CD4-positive, alpha-beta T cell treated with Interleukin-6 at 100 ng/mL for 8 hours (primary cell): ENCODE results near the gene PRSS27.
"Not testable (repeated sequence)": the region's sequence is repeated elsewhere in the genome, so short reads cannot be mapped to it uniquely, and the experiment has no call there.

Experiments
- DNase-seq: peaks from one replicate; pipeline ENCODE4 v3.0.0-alpha.2; 2020; ENCODE audit warnings: mixed read lengths, low spot score

PRSS27 gene

DNA sequence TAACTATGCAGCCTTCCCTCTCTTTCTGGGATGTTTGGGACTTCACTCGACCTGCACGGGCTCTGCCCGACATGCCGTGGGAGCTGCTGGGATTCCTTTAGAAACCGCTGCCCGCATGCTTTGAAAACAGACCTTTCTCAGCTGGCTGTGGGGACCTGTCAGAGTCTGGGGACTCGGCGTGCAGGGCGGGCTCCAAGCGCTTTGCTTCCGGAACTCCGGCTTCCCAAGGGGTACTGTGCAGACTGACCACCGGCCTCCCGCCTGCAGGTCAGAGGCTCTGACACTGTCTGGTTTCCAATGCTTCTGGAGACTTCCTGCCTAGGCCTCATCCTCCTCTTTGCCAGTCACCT, 11.8 kb downstream of the PRSS27 start:
- no peak for DNase-seq

DNA sequence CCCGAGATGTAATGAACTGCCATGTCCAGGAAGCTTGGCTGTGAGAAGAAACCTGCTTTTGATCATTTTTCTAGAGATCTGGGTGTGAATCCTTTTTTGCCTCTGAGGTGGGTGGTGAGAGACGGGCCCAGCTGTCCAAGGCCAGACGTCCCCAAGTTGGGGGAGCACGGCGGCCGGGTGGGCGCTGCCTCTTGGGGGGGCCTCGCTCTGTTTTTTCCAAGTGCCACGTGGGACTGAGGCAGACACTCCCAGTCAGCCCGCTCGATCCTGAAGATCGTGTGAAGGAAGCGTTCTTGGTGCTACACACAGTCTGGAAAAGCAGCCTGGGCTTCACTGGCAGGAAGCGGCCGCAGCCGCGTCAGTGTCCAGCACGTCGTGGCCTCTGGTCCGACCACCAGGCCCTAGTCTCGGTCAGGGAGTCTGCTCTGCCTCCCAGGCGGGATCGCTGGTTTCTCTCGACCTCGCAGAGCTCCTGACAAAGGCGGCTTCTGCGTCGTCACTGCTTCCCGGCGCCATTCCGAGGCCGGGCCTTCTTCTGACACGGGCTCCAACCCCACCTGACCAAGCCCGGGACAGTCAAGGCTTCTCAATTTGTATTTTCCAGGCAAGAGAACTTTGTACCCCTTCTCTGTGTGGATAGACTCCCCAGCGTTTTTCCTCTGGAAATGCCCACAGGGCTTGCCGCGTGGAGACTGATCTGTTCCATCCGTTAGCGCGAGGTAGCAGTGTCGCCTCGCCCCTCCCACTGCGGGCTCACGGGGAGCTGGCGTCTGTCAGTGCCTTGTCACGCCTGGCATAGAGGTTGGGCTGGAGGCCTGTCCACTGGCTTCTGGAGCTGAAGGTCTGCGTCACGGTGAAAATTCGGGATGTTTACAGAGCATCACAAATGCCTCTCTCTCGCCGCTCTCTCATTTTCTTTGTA, 12.4 kb downstream of the PRSS27 start:
- DNase-seq, result no peak

DNA sequence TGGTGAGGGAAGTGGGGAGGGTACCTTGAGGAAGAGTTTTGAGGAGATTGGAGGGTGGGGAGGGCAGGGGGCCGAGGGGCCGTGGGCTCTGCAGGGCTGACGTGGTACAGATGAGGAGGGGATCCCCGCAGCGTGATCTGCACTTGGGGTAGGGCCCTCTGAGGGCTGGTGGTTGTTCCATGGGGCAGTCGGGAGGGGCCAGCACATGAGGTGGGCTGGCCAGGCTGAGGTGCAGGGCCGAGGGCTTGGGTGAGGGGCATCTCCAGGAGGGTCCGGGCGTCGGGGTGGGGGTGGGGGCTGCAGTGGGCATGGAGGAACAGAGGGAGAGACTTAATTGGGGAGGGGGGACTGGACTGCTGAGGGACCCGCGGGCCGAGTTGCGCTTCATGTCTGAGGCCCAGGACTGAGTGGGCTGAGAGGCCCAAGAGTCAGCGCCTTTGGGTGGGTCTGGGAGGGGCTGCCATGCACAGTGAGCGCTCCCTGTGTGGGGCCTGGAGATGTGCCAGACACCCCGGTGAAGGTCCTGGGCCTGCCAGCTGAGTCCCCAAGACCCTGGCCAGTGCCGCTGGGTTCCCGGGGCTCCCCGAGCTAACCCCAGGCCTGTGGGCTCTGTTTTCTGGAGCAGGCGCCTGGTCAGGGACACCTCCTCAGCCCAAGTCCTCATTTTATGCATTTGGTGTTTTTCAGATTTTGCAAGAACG, 13.3 kb downstream of the PRSS27 start:
- DNase-seq, result no peak

- no peak for DNase-seq
Measured at GRCh38 chr16:2706085-2706484, 13.9 kb downstream of the PRSS27 start.

- DNase-seq, result no peak
Measured at GRCh38 chr16:2705351-2705750, 14.7 kb downstream of the PRSS27 start.

- no peak for DNase-seq
Measured at GRCh38 chr16:2704983-2705275, 15.1 kb downstream of the PRSS27 start.

GRCh38 chr16:2704166-2704982, 15.7 kb downstream of the PRSS27 start:
- DNase-seq, result no peak

DNA sequence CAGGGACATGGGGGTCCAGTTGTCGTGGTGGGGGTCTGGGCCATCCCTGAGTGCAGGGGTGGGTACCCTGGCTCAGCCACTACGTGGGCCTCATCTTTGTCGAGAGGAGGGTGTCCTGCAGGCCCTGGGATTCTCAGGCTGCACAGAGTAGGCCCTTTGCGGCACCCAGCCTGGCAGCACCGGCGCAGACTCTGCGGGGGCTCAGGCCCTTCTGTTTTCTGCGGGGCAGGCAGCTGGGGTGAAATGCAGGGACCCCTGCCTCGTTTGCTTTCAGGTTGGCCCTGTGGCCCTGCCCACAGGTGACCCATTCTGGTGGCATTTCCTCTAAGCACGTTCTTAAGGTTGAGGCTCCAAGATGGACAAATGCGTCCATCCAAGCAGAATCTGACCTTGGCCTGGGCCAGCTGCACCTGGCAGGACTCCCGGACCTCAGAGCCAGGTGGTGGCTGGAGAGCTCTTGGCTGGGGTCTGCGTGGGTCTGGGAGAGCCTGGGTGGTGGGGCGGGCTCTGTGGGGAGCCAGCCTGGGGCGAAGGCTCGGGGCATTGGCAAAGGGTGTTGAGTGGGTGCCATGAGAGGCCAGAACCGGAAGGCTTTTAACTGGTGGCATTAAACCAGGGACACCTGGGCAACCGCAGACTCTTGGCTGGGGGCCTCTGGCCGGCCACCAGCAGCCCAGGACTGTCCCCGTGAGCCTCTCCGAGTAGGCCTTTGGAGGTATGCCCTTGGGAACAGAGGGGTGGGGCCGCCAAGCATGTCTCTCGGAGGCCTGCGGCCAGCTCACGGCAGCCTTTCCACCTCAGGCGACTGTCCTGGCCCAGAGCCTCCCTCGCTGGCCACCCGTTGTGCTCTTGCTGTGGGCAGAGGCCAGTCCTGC, 16.9 kb downstream of the PRSS27 start:
- no peak for DNase-seq

DNA sequence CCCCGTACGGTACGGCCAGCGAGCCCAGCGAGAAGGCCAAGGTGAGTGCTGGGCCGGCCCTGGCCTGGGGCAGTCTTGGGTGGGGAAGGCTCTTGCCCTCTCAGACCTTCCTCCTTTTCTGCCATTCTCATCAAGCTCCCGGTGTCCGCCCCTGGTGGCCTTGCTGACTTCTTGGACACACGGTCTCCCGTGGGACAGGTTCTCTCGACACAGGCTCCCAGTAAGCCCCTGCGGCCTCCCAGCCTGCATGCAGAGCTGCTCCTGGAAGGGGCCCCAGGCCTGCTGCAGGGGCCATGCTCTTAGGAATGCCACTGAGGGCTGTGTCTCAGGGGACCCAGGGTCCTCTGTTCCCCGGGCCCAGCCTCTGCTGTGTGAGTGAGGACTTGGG, 17.6 kb downstream of the PRSS27 start:
- DNase-seq, result no peak

- no peak for DNase-seq
Measured at GRCh38 chr16:2701713-2702437, 18.1 kb downstream of the PRSS27 start.

DNA sequence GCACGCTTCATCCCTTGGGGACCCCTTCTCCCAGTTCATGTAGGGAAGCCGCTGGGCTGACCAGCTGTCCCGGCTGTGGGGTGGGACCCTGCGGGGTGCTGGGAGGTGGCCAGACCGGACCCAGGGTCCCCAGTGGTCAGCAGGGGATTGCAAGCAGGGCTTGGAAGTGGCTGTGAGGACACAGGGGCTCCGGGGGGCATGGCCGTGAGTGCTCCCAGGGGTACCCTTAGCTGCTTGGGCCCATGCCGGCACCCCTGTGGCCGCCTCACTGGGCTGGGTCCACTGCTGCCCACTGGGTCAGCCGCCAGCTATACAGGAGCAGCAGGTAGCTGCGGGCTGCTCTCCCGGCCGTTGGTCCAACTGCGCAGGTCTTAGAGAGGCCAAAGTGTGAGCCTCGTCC, 18.8 kb downstream of the PRSS27 start:
- no peak for DNase-seq

DNA sequence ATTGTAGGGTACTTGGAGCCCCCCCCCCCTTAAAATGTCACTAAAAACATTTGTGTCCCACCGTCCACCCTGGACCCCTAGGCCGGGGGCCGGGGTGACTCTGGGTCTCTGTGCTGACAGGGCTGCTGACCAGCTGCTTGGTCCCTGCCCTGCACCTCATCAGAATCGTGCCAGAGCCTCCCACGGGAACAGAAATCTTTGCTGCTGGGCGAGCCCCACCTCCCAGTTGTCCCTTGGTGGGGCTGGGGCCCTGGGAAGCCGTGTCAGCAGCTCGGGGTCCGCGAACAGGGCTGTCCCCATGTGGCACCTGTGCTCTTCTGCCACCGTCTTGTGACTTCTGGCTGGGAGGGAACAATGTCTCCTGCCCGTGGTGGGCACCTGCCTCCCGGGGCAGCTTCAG, 19.2 kb downstream of the PRSS27 start:
- no peak for DNase-seq

- no peak for DNase-seq
Measured at GRCh38 chr16:2699791-2700600, 20.0 kb downstream of the PRSS27 start.

DNA sequence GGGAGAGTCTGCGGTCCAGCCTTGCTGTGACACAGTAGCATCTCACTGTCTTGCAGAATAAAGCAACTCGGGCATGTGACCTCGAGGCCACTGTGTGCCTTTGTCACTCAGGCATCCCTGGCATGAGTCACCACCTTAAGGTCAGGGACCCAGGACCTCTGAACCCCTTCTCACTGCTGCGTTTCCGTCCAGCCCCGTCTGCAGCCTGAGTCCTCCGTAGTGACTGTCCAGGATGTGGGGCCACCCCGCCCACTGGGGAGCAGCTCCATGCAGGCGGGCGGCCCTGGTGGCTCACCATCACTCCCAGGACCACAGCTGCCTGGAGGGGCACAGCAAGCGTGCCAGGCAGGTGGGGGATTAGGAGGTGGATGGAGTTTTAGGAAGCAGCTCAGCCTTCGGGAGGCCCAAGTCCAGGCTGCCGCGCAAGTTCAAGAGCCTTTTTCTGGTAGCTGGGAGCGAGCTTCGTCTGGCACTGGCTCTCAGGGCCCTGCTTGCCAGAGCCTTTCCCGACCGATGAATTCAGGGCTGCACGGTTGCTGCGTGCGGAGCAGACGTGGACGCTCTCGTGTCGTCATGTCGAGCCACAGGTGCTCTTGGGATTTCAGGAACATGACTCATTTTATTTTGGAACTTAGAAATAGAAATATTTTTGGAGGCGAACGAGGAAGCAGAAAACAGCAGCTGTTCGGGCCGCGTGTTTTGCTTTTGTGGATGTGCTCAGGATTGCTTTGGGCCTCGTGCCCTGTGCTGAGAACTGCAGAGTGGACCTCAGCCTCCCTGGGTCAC, 20.9 kb downstream of the PRSS27 start:
- no peak for DNase-seq

GRCh38 chr16:2698103-2698870, 21.7 kb downstream of the PRSS27 start:
- DNase-seq, result no peak

DNA sequence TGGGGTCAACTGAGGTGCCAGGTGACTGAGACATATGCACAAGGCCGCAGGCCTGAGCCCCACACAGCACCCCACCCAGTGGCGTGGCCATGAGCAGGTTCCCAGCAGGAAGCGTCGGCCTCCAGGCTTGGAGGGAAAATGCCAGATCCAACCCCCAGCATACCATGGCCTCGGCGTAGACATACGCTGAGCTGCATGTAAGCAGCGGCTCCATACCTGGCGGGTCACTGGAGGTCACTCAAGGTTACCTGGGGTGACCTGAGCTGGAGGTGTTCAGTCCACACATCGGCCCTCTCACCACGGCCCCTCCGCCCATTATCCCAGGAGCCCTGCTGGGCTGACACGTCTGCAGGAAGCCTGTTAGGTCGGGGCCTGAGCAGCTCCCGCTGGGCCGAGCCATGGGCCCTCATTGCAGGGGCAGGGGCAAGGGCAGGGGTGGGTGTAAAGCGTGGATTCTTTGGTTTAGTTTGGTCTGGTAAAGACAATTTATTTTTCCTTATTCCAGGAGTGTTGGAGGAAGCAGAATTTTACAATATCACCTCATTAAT, 22.5 kb downstream of the PRSS27 start:
- DNase-seq, result no peak

DNA sequence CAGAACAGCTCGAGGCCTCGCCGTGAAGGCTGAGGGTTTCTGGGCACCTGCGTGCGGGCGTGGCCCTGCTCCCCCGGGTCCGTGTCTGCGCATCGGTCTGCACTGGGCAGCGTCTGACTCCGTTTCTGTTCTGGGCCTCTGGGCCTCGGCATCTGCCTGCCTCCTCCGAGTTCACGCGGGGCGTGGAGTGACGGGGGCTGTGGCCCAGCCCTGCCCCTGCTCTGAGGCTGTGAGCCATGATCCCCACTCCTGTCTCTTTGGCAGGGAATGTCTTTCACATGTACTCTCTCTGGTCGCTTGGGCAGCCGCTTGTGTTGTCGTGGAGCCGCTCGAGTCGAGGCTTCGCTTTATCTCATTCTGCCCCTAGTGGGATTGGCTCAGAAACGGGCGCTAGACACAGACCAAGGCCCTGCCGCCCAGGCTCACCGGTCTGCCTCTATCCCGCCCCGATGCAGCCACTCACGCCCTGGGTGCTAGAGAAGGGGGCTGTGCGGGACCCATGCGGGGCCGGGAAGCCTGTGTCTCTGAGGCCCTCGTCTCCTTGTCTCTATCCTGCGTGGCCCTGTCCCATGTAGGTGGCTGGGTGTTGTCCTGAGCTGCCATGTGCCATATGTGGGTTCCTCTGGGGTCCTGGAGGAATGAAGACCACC, 23.3 kb downstream of the PRSS27 start:
- DNase-seq, result not testable (repeated sequence)
